ENCODE data around the gene PIGB.

The PIGB gene

DNA sequence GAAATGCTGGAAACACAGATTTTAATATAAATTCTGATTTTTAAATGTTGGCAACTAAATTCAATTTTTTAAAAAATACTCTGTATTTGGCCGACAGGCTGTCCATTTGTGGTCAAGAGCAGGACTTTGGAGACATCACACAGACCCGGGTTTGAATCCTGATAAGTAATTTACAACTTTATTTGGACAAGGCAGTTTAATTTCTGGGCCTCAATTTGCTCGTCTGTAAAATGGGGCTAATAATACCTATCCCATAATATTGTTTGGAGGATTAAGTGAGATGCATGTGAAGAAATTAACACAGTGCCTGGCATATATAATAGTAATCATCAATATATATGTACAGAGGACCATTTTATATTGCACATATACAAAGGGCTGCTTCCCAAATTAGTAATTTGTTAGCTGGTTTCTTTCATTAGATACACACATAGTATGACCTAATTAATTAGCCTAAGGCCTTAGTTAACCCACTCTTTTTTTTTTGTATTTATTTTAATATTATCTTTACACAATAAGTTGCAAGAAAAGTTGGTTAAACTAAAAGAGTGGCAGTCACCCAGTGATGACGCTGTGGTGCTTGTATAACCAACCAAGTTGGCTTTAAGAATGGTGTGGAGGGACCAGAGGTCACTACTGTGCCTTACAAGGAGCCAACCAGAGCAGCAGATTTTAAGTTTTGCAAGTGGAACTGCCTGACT is 665 bp downstream of the PIGB start:
- peak; percentile 18 for DNase-seq (ENCODE audit: low read depth)
- TF ChIP-seq, protein P1, sequence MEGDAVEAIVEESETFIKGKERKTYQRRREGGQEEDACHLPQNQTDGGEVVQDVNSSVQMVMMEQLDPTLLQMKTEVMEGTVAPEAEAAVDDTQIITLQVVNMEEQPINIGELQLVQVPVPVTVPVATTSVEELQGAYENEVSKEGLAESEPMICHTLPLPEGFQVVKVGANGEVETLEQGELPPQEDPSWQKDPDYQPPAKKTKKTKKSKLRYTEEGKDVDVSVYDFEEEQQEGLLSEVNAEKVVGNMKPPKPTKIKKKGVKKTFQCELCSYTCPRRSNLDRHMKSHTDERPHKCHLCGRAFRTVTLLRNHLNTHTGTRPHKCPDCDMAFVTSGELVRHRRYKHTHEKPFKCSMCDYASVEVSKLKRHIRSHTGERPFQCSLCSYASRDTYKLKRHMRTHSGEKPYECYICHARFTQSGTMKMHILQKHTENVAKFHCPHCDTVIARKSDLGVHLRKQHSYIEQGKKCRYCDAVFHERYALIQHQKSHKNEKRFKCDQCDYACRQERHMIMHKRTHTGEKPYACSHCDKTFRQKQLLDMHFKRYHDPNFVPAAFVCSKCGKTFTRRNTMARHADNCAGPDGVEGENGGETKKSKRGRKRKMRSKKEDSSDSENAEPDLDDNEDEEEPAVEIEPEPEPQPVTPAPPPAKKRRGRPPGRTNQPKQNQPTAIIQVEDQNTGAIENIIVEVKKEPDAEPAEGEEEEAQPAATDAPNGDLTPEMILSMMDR (IDR thresholded peaks at IDR 0.05; ENCODE audit: insufficient read depth, low read depth, low read length, missing control alignments) = no peak
- peak overlapping the region; percentile 88 for H3K4me3 ChIP-seq (ENCODE audit: low read length)

DNA sequence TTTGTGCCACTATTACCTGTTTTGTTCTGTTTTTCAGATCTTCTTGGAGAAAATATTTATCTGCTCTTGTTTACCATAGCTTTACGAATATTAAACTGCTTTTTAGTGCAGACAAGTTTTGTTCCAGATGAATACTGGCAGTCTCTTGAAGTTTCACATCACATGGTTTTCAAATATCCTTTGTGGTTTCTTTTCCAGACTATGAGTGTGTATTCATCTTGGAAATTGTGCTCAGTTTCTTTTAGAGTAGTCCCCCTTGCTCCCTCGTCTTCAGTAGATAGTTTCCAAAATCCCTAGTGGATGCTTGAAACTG is 1.2 kb downstream of the PIGB start:
- DNase-seq (ENCODE audit: low read depth) = no peak
- H3K4me3 ChIP-seq (ENCODE audit: low read length) = peak overlapping the region; percentile 88
- TF ChIP-seq, protein P1 (IDR thresholded peaks at IDR 0.05; ENCODE audit: insufficient read depth, low read depth, low read length, missing control alignments) = no peak

DNA sequence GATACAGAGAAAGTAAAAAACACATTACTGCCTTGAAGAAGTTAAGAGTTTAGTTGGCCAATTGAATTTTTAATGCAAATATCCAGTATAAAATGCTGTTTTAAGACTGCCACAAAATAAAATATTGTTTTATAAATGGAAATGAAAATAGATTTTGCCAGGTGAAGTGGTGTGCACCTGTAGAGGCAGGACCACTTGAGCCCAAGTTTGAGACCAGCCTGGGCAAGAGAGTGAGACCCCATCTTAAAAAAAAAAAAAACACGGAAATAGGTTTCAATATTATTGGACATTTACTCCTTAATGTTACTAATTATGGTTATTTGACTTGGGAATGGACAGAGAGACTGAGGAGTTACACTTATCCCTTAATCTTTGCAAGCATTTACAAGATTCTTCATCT is 1.9 kb downstream of the PIGB start:
- TF ChIP-seq, protein P1 (IDR thresholded peaks at IDR 0.05; ENCODE audit: insufficient read depth, low read depth, low read length, missing control alignments) = no peak
- H3K4me3 ChIP-seq (ENCODE audit: low read length) = no peak overlapping the region
- DNase-seq (ENCODE audit: low read depth) = no peak

DNA sequence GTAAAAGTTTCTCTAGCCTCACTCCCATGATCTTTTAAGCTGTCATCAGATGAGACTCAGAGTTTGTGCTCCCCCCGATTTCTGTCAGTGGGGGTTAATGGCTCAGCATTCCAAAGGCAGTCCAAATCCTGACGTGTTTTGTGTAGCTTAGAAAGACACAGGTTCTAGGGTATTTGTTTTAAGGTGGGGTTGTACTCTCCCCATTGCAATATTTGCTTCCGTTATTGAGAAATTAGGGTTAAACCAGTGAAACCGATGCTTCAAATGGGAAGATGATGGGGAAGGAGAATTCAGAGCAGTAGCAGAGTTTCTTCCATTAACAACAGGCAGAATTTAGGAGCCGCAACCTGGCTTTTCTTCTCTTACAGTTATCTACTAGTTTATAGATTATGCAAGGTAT is 3.4 kb downstream of the PIGB start:
- no peak for DNase-seq (ENCODE audit: low read depth)
- H3K4me3 ChIP-seq (ENCODE audit: low read length) = no peak overlapping the region
- TF ChIP-seq, protein P1 (IDR thresholded peaks at IDR 0.05; ENCODE audit: insufficient read depth, low read depth, low read length, missing control alignments) = no peak

DNA sequence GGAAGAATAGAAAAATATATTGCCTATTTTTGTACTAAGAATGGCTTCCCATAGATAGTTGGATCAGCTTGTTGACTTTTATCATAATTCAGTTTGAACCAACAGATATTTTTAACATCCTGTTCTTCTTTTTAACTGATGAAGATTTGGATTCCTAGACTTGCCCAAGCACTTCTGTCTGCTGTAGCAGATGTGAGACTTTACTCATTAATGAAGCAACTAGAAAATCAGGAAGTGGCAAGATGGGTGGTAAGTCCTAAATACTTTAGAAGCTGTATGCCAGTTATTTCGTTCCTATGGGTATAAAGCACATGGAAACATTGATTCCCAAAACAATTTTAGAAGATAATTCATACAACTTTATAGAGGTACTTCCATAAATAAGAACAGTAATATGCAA is 8.4 kb downstream of the PIGB start:
- TF ChIP-seq, protein P1 (IDR thresholded peaks at IDR 0.05; ENCODE audit: insufficient read depth, low read depth, low read length, missing control alignments) = no peak
- H3K4me3 ChIP-seq (ENCODE audit: low read length) = no peak overlapping the region
- DNase-seq (ENCODE audit: low read depth) = no peak

DNA sequence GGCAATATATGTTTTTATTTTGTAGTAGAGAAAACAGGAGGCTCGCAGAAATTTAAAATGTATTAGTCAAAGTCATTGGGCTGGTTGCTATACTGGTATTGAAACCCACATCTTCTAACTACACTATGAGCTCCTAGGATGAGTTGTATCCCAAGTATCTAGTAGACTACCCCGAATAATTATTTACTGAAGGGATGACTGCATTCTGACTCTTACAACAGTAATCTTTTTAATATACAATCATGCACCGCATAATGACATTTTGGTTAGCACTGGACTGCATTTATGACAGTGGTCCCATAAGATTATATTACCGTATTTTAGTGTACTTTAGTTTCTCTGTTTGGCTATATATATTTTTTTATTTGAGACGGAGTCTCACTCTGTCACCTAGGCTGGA is 15.3 kb downstream of the PIGB start:
- DNase-seq (ENCODE audit: low read depth) = no peak
- TF ChIP-seq, protein P1 (IDR thresholded peaks at IDR 0.05; ENCODE audit: insufficient read depth, low read depth, low read length, missing control alignments) = no peak
- H3K4me3 ChIP-seq (ENCODE audit: low read length) = no peak overlapping the region

DNA sequence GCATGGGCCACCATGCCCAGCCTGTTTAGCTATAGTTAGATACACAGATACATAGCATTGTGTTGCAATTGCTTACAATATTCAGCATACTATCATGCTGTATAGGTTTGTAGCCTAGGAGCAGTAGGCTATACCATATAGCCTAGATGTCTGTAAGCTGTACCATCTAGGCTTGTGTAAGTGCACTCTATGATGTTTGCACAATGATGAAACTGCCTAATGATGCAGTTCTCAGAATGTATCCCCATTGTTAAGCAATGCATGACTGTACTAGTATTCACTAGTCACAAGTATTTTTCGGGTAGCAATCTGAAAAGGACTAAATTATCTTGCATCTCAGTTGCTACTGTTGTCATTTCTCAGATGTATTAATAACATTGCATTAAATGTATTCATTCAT is 16.0 kb downstream of the PIGB start:
- DNase-seq (ENCODE audit: low read depth) = peak; percentile 89
- H3K4me3 ChIP-seq (ENCODE audit: low read length) = no peak overlapping the region
- TF ChIP-seq, protein P1 (IDR thresholded peaks at IDR 0.05; ENCODE audit: insufficient read depth, low read depth, low read length, missing control alignments) = no peak

Data from epithelial cell of esophagus (primary cell).